ENCODE measurements around the gene ANKRD27.

DNA sequence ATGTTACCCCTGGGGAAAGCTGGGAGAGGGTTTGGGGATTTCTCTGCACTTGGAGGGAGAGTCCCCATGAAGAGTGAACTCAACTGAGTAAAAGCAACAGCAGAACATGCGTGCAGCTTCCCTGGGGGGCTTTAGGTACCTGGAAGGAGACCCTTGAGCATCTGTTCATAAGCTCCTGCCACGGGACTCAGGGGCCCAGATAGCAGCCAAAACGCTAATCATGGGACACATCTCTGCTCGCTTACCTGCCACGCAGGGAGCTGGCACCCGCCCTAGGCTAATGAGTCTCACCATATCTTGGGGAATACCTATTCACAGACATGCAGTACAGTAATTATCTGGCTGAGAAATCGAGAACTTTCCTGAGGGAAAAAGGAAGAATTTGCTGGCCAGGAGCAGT, 60.1 kb downstream of the ANKRD27 start:
- TF ChIP-seq EZH2 (IDR thresholded peaks at IDR 0.05) (no peak), EZH2phosphoT487 (IDR thresholded peaks at IDR 0.05) (no peak)
- TF ChIP-seq, protein P1, sequence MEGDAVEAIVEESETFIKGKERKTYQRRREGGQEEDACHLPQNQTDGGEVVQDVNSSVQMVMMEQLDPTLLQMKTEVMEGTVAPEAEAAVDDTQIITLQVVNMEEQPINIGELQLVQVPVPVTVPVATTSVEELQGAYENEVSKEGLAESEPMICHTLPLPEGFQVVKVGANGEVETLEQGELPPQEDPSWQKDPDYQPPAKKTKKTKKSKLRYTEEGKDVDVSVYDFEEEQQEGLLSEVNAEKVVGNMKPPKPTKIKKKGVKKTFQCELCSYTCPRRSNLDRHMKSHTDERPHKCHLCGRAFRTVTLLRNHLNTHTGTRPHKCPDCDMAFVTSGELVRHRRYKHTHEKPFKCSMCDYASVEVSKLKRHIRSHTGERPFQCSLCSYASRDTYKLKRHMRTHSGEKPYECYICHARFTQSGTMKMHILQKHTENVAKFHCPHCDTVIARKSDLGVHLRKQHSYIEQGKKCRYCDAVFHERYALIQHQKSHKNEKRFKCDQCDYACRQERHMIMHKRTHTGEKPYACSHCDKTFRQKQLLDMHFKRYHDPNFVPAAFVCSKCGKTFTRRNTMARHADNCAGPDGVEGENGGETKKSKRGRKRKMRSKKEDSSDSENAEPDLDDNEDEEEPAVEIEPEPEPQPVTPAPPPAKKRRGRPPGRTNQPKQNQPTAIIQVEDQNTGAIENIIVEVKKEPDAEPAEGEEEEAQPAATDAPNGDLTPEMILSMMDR (IDR thresholded peaks at IDR 0.05), result no peak
